Tibial nerve (tissue), 4 donors: ENCODE measurements around the gene RASIP1.

Experiments used
- EP300 ChIP-seq, 2 donors: sonication (generic); formaldehyde crosslinking; IDR thresholded peaks; one replicate each; pipeline ENCODE4 v1.6.1; 2017; ENCODE audit warnings: antibody characterized with exemption in 2 of 2, mild to moderate bottlenecking in 1 of 2
- POLR2A ChIP-seq, 2 donors: fragments of 450-650 bp; IDR thresholded peaks; one replicate each; pipeline ENCODE4 v1.6.1; 2017; ENCODE audit warnings: antibody characterized with exemption in 2 of 2, mild to moderate bottlenecking in 2 of 2, moderate library complexity in 2 of 2
- TF ChIP-seq, protein P1 (sequence below), 5 experiments: fragments of 200-600 bp in 3 of 5; fragments of 450-650 bp in 2 of 5; sonication (generic) in 3 of 5; IDR thresholded peaks; one replicate each; pipeline ENCODE4 v1.5.1; 2016 to 2019; ENCODE audit warnings: antibody characterized with exemption in 5 of 5, mild to moderate bottlenecking in 3 of 5, moderate library complexity in 2 of 5

- TF ChIP-seq POLR2A (IDR thresholded peaks at IDR 0.05) (no peak), EP300 (IDR thresholded peaks at IDR 0.05) (no peak)
- TF ChIP-seq, protein P1, sequence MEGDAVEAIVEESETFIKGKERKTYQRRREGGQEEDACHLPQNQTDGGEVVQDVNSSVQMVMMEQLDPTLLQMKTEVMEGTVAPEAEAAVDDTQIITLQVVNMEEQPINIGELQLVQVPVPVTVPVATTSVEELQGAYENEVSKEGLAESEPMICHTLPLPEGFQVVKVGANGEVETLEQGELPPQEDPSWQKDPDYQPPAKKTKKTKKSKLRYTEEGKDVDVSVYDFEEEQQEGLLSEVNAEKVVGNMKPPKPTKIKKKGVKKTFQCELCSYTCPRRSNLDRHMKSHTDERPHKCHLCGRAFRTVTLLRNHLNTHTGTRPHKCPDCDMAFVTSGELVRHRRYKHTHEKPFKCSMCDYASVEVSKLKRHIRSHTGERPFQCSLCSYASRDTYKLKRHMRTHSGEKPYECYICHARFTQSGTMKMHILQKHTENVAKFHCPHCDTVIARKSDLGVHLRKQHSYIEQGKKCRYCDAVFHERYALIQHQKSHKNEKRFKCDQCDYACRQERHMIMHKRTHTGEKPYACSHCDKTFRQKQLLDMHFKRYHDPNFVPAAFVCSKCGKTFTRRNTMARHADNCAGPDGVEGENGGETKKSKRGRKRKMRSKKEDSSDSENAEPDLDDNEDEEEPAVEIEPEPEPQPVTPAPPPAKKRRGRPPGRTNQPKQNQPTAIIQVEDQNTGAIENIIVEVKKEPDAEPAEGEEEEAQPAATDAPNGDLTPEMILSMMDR (IDR thresholded peaks at IDR 0.05), result no peak
These were observed 59.8 kb downstream of the RASIP1 start for GRCh38 chr19:48680436-48681126.
